ENCODE results near the gene PTPRT.

Gene PTPRT

DNA sequence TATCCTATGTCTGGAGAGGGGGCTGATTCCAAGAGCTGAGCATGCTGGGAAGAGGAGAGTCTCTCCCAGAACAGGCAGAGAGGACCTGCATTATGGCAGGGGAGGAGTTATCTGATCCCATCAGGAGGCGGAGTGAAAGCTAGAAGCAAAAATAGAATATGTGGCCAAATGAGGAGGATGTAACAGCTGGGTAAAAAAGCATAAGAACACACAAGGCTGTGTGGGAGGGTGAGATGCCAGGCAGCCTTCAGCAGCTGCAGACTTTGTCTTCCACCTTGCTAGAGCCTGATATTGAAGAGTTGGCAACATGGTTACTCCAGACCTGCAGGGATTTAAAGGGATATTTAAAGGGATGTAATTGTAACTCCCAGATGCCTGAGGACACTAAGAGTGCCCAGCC, 167.1 kb downstream of the PTPRT start:
- no peak overlapping the region for H3K4me3 ChIP-seq (ENCODE audit: insufficient read depth, low read length, poor library complexity, severe bottlenecking)
- no peak overlapping the region for H3K4me2 ChIP-seq (ENCODE audit: low read depth, low read length, poor library complexity, severe bottlenecking)
- TF ChIP-seq, protein P1, sequence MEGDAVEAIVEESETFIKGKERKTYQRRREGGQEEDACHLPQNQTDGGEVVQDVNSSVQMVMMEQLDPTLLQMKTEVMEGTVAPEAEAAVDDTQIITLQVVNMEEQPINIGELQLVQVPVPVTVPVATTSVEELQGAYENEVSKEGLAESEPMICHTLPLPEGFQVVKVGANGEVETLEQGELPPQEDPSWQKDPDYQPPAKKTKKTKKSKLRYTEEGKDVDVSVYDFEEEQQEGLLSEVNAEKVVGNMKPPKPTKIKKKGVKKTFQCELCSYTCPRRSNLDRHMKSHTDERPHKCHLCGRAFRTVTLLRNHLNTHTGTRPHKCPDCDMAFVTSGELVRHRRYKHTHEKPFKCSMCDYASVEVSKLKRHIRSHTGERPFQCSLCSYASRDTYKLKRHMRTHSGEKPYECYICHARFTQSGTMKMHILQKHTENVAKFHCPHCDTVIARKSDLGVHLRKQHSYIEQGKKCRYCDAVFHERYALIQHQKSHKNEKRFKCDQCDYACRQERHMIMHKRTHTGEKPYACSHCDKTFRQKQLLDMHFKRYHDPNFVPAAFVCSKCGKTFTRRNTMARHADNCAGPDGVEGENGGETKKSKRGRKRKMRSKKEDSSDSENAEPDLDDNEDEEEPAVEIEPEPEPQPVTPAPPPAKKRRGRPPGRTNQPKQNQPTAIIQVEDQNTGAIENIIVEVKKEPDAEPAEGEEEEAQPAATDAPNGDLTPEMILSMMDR (IDR thresholded peaks at IDR 0.05; ENCODE audit: insufficient read depth, low read length, poor library complexity, severe bottlenecking) = no peak
- no peak for TF ChIP-seq EZH2phosphoT487 (conservative IDR thresholded peaks at IDR 0.05; ENCODE audit: low read length)

DNA sequence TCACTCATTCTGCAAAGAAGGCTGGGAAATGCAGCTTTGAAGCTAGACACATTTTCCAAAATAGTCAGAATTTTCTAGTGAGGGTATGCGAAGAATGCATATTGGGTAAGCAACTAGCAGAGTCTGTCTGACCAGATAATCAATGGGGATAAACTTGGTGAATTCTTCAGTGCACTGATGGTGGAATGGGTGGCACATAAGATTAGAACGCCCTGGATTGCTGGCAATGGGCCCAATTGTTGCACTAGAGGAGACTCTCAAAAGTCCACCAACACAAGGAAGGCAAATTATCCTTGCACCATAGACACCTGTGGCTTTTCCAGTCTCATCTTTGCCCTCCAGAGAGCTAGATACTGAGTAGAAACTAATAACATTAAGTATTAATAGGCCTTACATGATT, 167.6 kb downstream of the PTPRT start:
- H3K27me3 ChIP-seq (ENCODE audit: low read length) = no peaks in the 10 kb centered on the region
- no peak overlapping the region for H3K9ac ChIP-seq (ENCODE audit: low read length)
- no peaks in the 10 kb centered on the region for H3K9me3 ChIP-seq (ENCODE audit: insufficient read depth, low read length)
- no peaks in the 10 kb centered on the region for H3F3A ChIP-seq (ENCODE audit: insufficient read depth)
- TF ChIP-seq EZH2phosphoT487 (conservative IDR thresholded peaks at IDR 0.05; ENCODE audit: low read length) = no peak
- TF ChIP-seq, protein P1 (IDR thresholded peaks at IDR 0.05; ENCODE audit: insufficient read depth, low read length, poor library complexity, severe bottlenecking) = no peak
- no peak overlapping the region for H3K4me2 ChIP-seq (ENCODE audit: low read depth, low read length, poor library complexity, severe bottlenecking)
- H3K4me3 ChIP-seq (ENCODE audit: insufficient read depth, low read length, poor library complexity, severe bottlenecking) = no peak overlapping the region
- no peaks in the 10 kb centered on the region for H3K36me3 ChIP-seq (ENCODE audit: low read length)
- no peaks in the 10 kb centered on the region for H4K20me1 ChIP-seq (ENCODE audit: low read depth, low read length)
- H3K79me2 ChIP-seq (ENCODE audit: insufficient read depth, low read length) = no peaks in the 10 kb centered on the region
- H2AFZ ChIP-seq (ENCODE audit: low read depth, low read length, severe bottlenecking) = no peak overlapping the region
- no peak overlapping the region for H3K27ac ChIP-seq (ENCODE audit: low read depth, low read length)
- no peaks in the 10 kb centered on the region for H3K9me2 ChIP-seq (replicated peaks; ENCODE audit: insufficient read depth, low read length)

More for the DNA sequence above, 167.1 kb downstream of the PTPRT start:
- no peaks in the 10 kb centered on the region for H3K36me3 ChIP-seq (ENCODE audit: low read length)
- H3K27me3 ChIP-seq (ENCODE audit: low read length) = no peaks in the 10 kb centered on the region
- no peaks in the 10 kb centered on the region for H4K20me1 ChIP-seq (ENCODE audit: low read depth, low read length)
- H3K9ac ChIP-seq (ENCODE audit: low read length) = no peak overlapping the region
- no peaks in the 10 kb centered on the region for H3K9me2 ChIP-seq (replicated peaks; ENCODE audit: insufficient read depth, low read length)
- H3K27ac ChIP-seq (ENCODE audit: low read depth, low read length) = no peak overlapping the region
- no peaks in the 10 kb centered on the region for H3K79me2 ChIP-seq (ENCODE audit: insufficient read depth, low read length)
- no peaks in the 10 kb centered on the region for H3K9me3 ChIP-seq (ENCODE audit: insufficient read depth, low read length)
- no peaks in the 10 kb centered on the region for H3F3A ChIP-seq (ENCODE audit: insufficient read depth)
- no peak overlapping the region for H2AFZ ChIP-seq (ENCODE audit: low read depth, low read length, severe bottlenecking)

DNA sequence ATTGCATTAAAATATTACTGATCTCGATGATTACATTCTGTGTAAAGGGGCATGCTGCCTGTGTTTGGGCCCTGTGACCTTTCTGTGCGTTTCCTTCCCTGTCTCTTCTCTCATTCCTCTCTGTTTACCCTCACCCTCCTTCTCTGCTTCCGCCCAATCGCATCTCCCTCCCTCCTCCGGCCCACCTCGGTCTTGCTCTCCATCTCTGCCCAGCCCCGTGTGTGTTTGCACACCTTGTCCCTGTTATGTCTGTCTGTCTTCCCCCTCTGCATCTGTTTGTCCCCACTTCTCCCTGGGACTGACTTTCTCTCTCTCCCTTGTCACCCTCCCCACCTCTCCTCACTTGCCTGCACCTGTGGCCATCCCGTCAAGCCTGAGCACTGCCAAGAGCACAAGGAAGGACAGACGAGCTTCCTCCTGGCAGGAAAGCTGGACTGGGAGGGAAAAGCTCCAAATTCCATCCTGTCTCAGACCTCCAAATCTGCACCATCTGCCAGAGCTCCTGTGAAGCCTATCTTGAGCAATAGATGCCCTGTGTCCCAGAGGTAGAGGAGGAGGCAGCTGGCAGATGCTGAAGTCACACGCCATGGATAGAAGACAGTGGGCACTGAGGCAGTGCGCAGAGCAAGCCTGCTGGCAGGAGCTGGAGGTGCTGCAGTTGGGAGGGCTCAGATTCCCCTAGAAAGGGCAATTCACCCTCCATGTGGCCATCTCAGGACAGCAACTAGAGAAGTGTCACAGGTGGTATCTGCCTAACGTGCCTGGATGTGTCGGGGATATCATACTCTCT, 172.3 kb downstream of the PTPRT start:
- Histone ChIP-seq H3K9ac (ENCODE audit: low read length) (no peak overlapping the region), H3K4me2 (ENCODE audit: low read depth, low read length, poor library complexity, severe bottlenecking) (no peak overlapping the region), H3K9me2 (replicated peaks; ENCODE audit: insufficient read depth, low read length) (no peaks in the 10 kb centered on the region), H3K27me3 (ENCODE audit: low read length) (no peaks in the 10 kb centered on the region), H3K9me3 (ENCODE audit: insufficient read depth, low read length) (no peaks in the 10 kb centered on the region), H2AFZ (ENCODE audit: low read depth, low read length, severe bottlenecking) (no peak overlapping the region), H3F3A (ENCODE audit: insufficient read depth) (no peaks in the 10 kb centered on the region), H4K20me1 (ENCODE audit: low read depth, low read length) (no peaks in the 10 kb centered on the region), H3K27ac (ENCODE audit: low read depth, low read length) (no peak overlapping the region), H3K36me3 (ENCODE audit: low read length) (no peaks in the 10 kb centered on the region), H3K79me2 (ENCODE audit: insufficient read depth, low read length) (no peaks in the 10 kb centered on the region), H3K4me3 (ENCODE audit: insufficient read depth, low read length, poor library complexity, severe bottlenecking) (no peak overlapping the region)
- no peak for TF ChIP-seq EZH2phosphoT487 (conservative IDR thresholded peaks at IDR 0.05; ENCODE audit: low read length)
- TF ChIP-seq, protein P1 (IDR thresholded peaks at IDR 0.05; ENCODE audit: insufficient read depth, low read length, poor library complexity, severe bottlenecking) = no peak

Measured in SU-DHL-6 (cell line).